LNCaP clone FGC (cell line): ENCODE data around the gene CA11.
"Not testable (repeated sequence)": the region's sequence is repeated elsewhere in the genome, so short reads cannot be mapped to it uniquely, and the experiment has no call there.

Experiments used
- DNase-seq: peaks from one replicate; pipeline ENCODE4 v3.0.0-alpha.2; 2011; ENCODE audit warnings: low read depth
- H3K4me3 ChIP-seq: 2 replicates; pipeline ENCODE4 v1.5.1; 2011; ENCODE audit warnings: mild to moderate bottlenecking, low read depth, low read length, control low read depth
- CTCF ChIP-seq: IDR thresholded peaks from 2 replicates; pipeline ENCODE4 v1.5.1; 2012; ENCODE audit warnings: mild to moderate bottlenecking; ENCODE audit not compliant: control insufficient read depth, insufficient read depth; ENCODE audit errors: extremely low read depth

CA11 gene

GRCh38 chr19:48681127-48681470 is 35.1 kb upstream of the CA11 start:
- no peak overlapping the region for H3K4me3 ChIP-seq
- DNase-seq = no peak
- no peak for TF ChIP-seq CTCF

GRCh38 chr19:48680436-48681126 is 34.6 kb upstream of the CA11 start:
- TF ChIP-seq CTCF = no peak
- DNase-seq = no peak
- H3K4me3 ChIP-seq = no peak overlapping the region

GRCh38 chr19:48680006-48680405 is 34.0 kb upstream of the CA11 start:
- DNase-seq, H3K4me3 ChIP-seq: not testable (repeated sequence)

- DNase-seq = no peak
- TF ChIP-seq CTCF = no peak
- H3K4me3 ChIP-seq = no peak overlapping the region
These were observed 32.2 kb upstream of the CA11 start for GRCh38 chr19:48678201-48678600.

GRCh38 chr19:48676887-48677286 is 30.9 kb upstream of the CA11 start:
- no peak for TF ChIP-seq CTCF
- no peak for DNase-seq
- no peak overlapping the region for H3K4me3 ChIP-seq

GRCh38 chr19:48676487-48676886 is 30.5 kb upstream of the CA11 start:
- DNase-seq = no peak
- no peak for TF ChIP-seq CTCF
- H3K4me3 ChIP-seq = no peak overlapping the region

GRCh38 chr19:48674921-48675824 is 29.2 kb upstream of the CA11 start:
- peak; percentile 69 for TF ChIP-seq CTCF
- DNase-seq = no peak
- H3K4me3 ChIP-seq = no peak overlapping the region
